ENCODE results near the gene MRPS27.

DNA sequence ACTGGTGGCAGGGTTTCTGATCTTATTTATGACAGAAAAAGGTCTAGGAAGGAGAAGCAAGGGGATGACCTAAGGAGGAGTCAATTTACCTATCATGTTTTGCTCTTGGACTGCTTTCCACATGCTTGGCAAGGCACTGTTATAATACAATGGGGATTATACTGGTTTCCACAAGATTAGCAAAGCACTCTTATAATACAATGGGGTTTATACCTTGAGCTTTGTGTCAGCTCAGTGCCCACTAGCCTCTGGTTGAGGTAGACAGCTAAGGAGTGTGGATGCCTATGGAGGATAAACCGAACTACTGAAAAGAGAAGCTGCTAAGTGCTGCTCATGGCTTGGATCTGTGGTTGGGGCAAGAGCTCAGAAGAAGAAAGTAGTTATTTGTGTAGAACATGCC is 68.7 kb downstream of the MRPS27 start:
- TF ChIP-seq POLR2A (IDR thresholded peaks at IDR 0.05) (no peak), CTCF (IDR thresholded peaks at IDR 0.05) (no peak), EP300 (IDR thresholded peaks at IDR 0.05) (no peak)

Data from stomach (tissue), 4 donors.